IgD-negative memory B cell (primary cell): ENCODE data around the gene RASGRP3. TPM values are rescaled to one million over a fixed set of nuclear protein-coding genes. Genes with fewer than 3 reads are reported as not detected.
A peak's percentile ranks its signal among the peaks of the same experiment; 100 is the strongest.
"Not testable (repeated sequence)": the region's sequence is repeated elsewhere in the genome, so short reads cannot be mapped to it uniquely, and the experiment has no call there.

Source experiments
- H3K27ac Mint-ChIP-seq, 3 donors: one replicate each; pipeline ENCODE4 v1.8.0; 2020 to 2022; ENCODE audit warnings: mild to moderate bottlenecking in 3 of 3, mixed read lengths in 3 of 3, moderate library complexity in 1 of 3
- H3K27me3 Mint-ChIP-seq: one replicate; pipeline ENCODE4 v1.8.0; 2021; ENCODE audit warnings: mixed read lengths
- H3K36me3 Mint-ChIP-seq: one replicate; pipeline ENCODE4 v1.8.0; 2020; ENCODE audit warnings: mild to moderate bottlenecking, mixed read lengths
- H3K4me1 Mint-ChIP-seq, 3 donors: one replicate each; pipeline ENCODE4 v1.8.0; 2020 to 2022; ENCODE audit warnings: mixed read lengths in 3 of 3, mild to moderate bottlenecking in 1 of 3
- H3K4me3 Mint-ChIP-seq, 4 donors: one replicate each; pipeline ENCODE4 v1.8.0; 2020 to 2022; ENCODE audit warnings: mild to moderate bottlenecking in 4 of 4, mixed read lengths in 4 of 4, moderate library complexity in 3 of 4
- H3K9me3 Mint-ChIP-seq, 3 donors: one replicate each; pipeline ENCODE4 v1.8.0; 2020 to 2021; ENCODE audit warnings: mixed read lengths in 3 of 3, mild to moderate bottlenecking in 1 of 3
- polyA plus RNA-seq: library from polyadenylated mRNA; unstranded; fragments of 300-500 nt; fragmentation: Illumina TruSeq; gene quantifications from one replicate; pipeline ENCODE4 v1.2.3, GENCODE V29; 2021

Gene RASGRP3, protein sequence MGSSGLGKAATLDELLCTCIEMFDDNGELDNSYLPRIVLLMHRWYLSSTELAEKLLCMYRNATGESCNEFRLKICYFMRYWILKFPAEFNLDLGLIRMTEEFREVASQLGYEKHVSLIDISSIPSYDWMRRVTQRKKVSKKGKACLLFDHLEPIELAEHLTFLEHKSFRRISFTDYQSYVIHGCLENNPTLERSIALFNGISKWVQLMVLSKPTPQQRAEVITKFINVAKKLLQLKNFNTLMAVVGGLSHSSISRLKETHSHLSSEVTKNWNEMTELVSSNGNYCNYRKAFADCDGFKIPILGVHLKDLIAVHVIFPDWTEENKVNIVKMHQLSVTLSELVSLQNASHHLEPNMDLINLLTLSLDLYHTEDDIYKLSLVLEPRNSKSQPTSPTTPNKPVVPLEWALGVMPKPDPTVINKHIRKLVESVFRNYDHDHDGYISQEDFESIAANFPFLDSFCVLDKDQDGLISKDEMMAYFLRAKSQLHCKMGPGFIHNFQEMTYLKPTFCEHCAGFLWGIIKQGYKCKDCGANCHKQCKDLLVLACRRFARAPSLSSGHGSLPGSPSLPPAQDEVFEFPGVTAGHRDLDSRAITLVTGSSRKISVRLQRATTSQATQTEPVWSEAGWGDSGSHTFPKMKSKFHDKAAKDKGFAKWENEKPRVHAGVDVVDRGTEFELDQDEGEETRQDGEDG
- polyA plus RNA-seq: 82.4 TPM

DNA sequence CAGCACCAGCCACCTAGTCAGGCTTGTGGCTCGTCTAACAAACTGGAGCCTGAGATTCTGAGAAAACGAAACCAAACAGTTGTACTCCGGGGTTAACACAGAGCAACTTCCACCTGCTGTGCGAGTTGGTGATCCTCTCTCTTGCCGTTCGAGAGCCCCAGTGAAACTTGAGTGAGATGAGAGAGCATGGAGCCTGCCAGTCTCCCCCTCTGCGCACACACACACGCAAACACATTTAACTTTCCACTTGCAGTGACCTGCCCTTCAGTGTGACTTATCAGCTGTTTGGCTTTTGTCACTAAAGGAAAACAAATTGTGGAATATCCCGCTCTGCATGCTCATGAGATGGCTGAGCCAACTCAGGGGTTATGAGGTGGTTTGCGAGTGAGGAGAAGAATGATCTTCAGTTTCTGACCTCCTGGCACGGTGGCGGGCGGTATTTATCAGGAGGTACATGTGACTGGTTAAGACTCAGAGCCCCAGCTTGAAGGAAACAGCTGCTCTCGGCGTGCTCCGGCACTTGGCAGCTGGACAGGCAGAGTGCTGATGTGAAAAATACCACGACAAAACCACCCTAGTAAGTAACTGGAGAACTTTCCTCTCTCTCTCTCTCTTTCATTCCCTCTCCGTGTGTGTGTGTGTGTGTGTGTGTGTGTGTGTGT lies at the start of gene RASGRP3:
RASGRP3 (plus strand) TSS at position 519 of the 662 bp plus-strand sequence. CDS start 38,488 bp downstream, outside the sequence.
- H3K27ac Mint-ChIP-seq: peak within 1 kb of the TSS; percentile 94 to 99 (median 99)
- peaks cover 10 to 31% (median 25%) of the 10 kb centered on the region in 3 donors for H3K4me1 Mint-ChIP-seq
- H3K9me3 Mint-ChIP-seq: no peaks in the 10 kb centered on the region
- H3K36me3 Mint-ChIP-seq: peaks cover 4% of the 10 kb centered on the region
- peak within 1 kb of the TSS; percentile 94 to 99 (median 96) for H3K4me3 Mint-ChIP-seq
- no peaks in the 10 kb centered on the region for H3K27me3 Mint-ChIP-seq

DNA sequence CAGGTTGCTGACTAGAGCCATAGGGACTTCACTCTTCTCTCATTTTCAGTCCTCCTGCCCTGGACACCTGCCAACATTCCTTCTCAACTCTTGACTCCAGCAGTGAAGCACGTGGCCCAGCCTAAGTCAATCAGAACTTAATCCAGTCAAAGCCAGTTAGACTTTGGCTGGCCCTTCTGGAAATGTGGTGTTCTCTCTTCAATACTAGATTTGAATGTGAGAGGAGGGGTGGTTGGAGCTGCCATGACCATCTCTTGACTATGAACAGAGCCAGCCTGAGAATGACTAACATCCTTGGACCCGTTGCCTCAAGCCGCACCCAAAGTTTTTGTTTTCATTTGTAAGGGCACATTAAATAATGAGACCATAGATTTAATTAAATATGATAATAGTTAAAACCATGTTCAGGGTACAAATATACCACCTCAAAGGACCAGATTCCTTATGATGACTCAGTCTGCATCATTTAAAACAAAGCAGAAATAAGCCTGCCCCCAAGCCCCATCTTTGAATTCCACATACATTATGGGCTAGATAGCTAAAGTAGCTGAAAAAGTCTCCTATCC lies 49.7 kb upstream of the RASGRP3 start:
- no peak overlapping the region for H3K27ac Mint-ChIP-seq
- H3K27me3 Mint-ChIP-seq: peaks cover 6% of the 10 kb centered on the region
- H3K4me1 Mint-ChIP-seq: no peaks in the 10 kb centered on the region
- peaks cover 1% of the 10 kb centered on the region for H3K36me3 Mint-ChIP-seq
- no peak overlapping the region for H3K4me3 Mint-ChIP-seq
- peaks cover 0 to 2% (median 0%) of the 10 kb centered on the region in 3 donors for H3K9me3 Mint-ChIP-seq

DNA sequence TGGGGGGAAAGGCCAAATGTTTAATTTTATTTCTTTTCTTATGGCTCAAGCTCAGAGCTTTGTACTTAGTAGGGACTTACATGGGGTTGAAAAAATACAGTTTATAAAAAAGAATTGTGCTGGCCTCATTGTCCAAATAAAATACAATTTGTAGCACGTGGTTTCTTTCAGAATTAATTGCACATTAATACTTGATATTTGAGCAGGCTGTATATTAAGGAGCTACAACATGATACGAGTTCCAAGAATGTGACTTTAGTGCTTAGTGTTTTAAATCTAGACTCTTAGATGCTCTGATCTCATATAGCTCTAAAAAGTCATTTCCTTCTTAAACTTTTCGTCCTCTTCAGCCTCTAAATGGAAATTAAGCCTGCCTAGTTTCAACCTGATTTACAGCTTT lies 46.4 kb upstream of the RASGRP3 start:
- H3K27me3 Mint-ChIP-seq: peaks cover 12% of the 10 kb centered on the region
- peaks cover 0 to 2% (median 2%) of the 10 kb centered on the region in 3 donors for H3K9me3 Mint-ChIP-seq
- no peak overlapping the region for H3K27ac Mint-ChIP-seq
- peaks cover 0 to 1% (median 0%) of the 10 kb centered on the region in 3 donors for H3K4me1 Mint-ChIP-seq
- no peak overlapping the region for H3K4me3 Mint-ChIP-seq
- H3K36me3 Mint-ChIP-seq: peaks cover 1% of the 10 kb centered on the region

DNA sequence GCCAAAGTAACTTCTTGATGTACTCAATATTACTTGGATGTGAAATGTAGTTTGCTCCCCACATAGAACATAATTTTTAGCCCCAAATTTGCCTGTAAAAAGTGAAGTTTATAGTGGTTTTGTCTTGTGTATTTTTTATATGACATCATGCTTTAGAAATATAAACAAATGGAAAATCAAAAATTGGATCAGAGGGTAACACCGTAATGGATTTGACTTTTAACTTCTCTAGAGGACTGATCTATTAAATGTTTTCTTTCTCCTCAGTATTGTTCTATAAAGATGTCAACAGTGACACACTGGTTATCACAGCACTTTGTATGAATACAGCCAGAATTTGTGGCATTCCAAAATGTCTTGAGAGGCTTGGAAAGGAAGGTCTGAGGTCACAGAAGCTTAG lies 45.6 kb upstream of the RASGRP3 start:
- H3K4me3 Mint-ChIP-seq: no peak overlapping the region
- peaks cover 0 to 2% (median 2%) of the 10 kb centered on the region in 3 donors for H3K9me3 Mint-ChIP-seq
- peaks cover 1% of the 10 kb centered on the region for H3K36me3 Mint-ChIP-seq
- H3K27me3 Mint-ChIP-seq: peaks cover 14% of the 10 kb centered on the region
- H3K27ac Mint-ChIP-seq: no peak overlapping the region
- peaks cover 0 to 1% (median 0%) of the 10 kb centered on the region in 3 donors for H3K4me1 Mint-ChIP-seq

DNA sequence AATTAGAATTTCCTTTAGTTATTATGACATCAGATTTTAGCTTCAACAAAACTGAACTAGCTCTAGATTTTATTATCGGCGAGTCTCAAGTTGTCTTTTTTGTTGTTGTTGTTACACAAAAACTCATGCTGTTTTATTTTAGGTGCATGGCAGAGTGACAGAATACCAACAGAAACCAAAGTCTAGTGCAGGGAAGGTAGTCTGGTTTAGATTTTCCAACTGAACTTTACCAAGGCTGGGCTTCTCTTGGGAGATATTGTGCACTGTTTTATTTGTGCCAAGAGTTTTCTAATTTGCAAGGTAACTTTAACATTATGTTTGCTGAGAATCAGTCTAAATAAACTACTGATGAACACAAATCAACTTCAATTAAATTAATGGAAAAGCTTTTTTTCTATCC lies 43.6 kb upstream of the RASGRP3 start:
- Mint-ChIP-seq H3K4me1 (peaks cover 0 to 1% (median 0%) of the 10 kb centered on the region in 3 donors), H3K27ac (no peak overlapping the region), H3K27me3 (peaks cover 14% of the 10 kb centered on the region), H3K9me3 (peaks cover 0 to 2% (median 2%) of the 10 kb centered on the region in 3 donors), H3K36me3 (no peaks in the 10 kb centered on the region), H3K4me3 (no peak overlapping the region)

DNA sequence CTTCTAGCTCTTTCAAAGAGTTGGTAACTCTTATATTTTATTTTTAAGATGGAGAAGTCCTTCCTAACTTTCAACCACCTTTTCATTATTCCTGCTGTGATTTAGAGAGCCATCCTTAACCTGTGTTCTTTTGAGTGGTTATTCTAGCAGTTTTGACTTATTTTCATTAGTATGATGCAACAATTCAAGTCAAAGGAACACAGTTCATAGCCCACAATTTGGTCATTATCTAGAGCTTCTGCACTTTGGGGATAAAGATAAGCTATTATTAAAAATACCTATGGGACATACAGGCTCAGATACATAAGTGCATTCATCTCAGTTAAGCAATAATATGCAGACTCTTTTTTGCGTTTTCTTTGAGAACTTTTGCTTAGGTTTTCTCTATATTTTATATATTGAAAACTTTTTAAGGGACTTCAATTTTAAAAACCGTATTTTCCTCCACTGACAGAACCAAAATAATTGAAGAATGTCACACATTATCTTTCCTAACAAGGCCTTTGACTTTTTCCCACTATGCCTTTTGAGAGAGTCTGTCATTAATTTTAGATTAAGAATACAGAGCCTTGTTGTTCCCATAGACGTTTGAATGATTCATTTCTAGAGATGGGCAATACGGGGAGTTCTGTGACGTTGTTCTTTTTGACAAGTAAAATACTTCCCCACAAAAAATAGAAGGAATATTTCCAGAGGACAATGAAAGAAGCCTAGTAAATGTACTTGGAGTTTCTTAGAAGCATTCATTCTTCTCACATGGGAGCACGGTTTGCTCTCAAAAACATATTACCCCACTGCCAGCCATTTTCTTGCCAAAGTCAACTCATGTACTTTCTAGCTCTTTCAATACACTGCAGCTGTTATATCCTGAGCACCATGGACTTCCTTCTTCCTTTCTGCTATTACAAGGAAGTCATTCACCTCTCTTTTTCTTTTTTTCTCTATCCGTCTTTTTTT lies 42.9 kb upstream of the RASGRP3 start:
- no peak overlapping the region for H3K27ac Mint-ChIP-seq
- H3K9me3 Mint-ChIP-seq: peaks cover 0 to 2% (median 0%) of the 10 kb centered on the region in 3 donors
- no peaks in the 10 kb centered on the region for H3K36me3 Mint-ChIP-seq
- no peak overlapping the region for H3K4me3 Mint-ChIP-seq
- peaks cover 10% of the 10 kb centered on the region for H3K27me3 Mint-ChIP-seq
- H3K4me1 Mint-ChIP-seq: peaks cover 0 to 1% (median 0%) of the 10 kb centered on the region in 3 donors

DNA sequence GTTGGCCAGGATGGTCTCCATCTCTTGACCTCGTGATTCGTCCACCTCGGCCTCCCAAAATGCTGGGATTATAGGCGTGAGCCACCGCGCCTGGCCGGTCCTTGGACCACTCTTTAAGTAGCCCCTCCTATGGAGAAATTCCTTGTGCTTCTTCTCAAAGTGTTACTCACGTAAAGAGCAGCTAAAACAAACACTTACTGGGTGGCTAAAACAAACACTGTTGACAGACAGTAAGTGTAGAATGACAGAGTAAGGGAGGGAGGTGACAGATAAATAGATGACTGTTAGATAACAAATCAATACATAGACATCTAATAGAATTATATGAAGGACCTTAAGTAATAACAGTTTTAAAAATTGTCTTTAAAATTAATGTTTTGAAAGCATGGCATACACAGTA lies 40.9 kb upstream of the RASGRP3 start:
- H3K27me3 Mint-ChIP-seq: peaks cover 11% of the 10 kb centered on the region
- no peak overlapping the region for H3K4me3 Mint-ChIP-seq
- H3K9me3 Mint-ChIP-seq: peaks cover 0 to 2% (median 0%) of the 10 kb centered on the region in 3 donors
- H3K36me3 Mint-ChIP-seq: no peaks in the 10 kb centered on the region
- H3K27ac Mint-ChIP-seq: no peak overlapping the region
- peaks cover 0 to 1% (median 0%) of the 10 kb centered on the region in 3 donors for H3K4me1 Mint-ChIP-seq

DNA sequence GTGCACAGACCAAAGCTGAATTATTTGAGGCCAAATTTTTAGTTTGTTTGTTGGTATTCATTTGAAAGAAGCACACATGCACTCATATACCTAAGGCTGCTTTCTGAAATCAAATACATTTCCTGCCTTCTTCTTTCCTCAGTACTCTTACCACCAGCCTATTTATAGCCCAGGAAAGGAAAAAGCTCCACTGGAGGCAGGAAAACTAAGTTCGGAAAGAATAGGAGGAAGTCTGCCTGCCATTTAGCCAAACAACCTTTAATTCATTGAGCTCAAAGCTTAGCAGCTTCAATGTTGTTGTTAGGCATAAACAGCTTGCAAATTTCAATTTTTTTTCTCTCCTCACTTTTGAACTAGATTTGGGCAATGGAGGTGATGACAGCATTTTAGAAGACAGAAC lies 40.4 kb upstream of the RASGRP3 start:
- H3K9me3 Mint-ChIP-seq: peaks cover 0 to 2% (median 0%) of the 10 kb centered on the region in 3 donors
- H3K4me1 Mint-ChIP-seq: peaks cover 0 to 1% (median 0%) of the 10 kb centered on the region in 3 donors
- no peak overlapping the region for H3K27ac Mint-ChIP-seq
- H3K4me3 Mint-ChIP-seq: no peak overlapping the region
- H3K36me3 Mint-ChIP-seq: no peaks in the 10 kb centered on the region
- H3K27me3 Mint-ChIP-seq: peaks cover 11% of the 10 kb centered on the region

DNA sequence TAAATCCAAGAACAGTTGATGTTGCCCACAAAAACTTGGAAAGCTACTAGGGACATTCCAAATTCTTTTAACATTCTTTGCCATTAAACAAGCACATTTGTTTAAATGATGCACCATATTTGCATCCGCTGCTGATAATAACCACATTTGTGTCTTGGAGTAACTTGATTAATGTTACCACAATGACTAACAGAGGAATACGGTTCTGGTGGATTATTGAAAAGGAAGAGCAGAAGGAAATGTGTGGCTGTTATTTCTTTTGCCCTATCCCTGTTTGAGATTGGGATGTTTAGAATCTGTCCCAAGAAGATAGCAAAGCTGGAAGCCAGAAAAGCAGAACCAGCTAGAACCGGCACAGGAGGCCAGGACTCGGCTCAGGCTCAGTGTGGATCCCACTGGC lies 39.2 kb upstream of the RASGRP3 start:
- Mint-ChIP-seq H3K27me3 (peaks cover 8% of the 10 kb centered on the region), H3K36me3 (no peaks in the 10 kb centered on the region), H3K27ac (no peak overlapping the region), H3K4me3 (no peak overlapping the region), H3K4me1 (peaks cover 0 to 1% (median 0%) of the 10 kb centered on the region in 3 donors), H3K9me3 (peaks cover 0 to 2% (median 0%) of the 10 kb centered on the region in 3 donors)

DNA sequence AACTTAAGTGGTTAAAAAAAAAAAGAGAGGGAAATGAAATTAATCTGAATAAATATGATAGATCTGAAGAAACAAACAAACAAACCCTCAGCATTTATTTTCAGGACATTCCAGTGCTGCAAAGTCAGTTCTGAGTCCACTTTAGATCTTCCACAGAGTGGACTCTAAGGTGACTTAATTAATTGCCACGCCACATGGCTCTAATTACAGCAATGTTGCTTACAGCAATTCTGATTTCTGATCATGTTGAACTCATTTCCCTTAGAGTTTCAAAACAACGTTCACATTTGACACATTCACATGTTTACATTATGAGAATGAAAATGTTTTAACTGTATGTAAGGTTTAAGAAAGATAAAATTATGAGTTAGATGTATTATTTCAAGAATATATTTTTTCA lies 38.6 kb upstream of the RASGRP3 start:
- Mint-ChIP-seq H3K4me1 (no peaks in the 10 kb centered on the region), H3K9me3 (no peaks in the 10 kb centered on the region), H3K27me3 (peaks cover 4% of the 10 kb centered on the region), H3K4me3 (no peak overlapping the region), H3K36me3 (no peaks in the 10 kb centered on the region), H3K27ac (no peak overlapping the region)

DNA sequence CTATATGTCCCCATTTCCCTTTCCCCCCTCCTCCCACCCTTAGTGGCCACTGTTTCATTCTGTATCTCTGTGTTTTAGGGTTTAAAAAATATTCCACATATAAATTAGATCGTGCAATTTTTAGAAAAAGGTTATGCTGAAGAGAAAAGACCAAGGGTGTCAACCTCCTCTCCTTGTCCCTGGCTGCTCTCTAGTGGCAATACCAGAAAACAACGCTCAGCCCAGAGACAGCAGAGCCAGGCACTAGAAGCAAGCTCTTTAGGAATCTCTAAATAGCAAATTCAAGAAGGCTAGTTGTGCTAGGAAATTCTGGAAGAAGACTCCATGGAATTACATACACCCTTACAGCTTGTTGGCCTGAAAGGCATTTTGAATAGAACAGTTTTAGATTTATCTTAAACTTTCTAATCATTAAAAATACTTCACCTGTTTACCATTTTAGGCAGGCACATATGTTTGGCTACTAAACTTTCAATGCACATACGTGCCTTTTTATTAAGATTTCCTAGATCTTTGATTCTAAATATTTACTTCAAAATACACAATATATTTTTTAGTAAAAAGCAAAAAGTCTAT lies 35.1 kb upstream of the RASGRP3 start:
- Mint-ChIP-seq H3K9me3 (no peaks in the 10 kb centered on the region), H3K27ac (no peak overlapping the region)

DNA sequence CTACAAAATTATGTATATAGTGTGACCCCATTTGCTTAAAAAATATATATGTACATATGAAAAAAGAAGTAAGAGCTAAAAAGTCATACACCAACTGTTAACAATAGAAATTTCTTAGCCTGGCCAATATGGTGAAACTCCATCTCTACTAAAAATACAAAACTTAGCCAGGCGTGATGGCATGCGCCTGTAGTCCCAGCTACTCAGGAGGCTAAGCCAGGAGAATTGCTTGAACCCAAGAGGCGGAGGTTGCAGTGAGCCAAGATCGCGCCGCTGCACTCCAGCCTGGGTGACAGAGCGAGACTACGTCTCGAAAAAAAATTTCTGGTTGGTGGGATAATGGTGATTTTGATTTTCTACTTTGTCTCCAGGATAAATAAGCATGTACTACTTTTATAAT lies 34.4 kb upstream of the RASGRP3 start:
- H3K27ac Mint-ChIP-seq, H3K27me3 Mint-ChIP-seq, H3K4me3 Mint-ChIP-seq: not testable (repeated sequence)

More for the DNA sequence above, 35.1 kb upstream of the RASGRP3 start:
- Mint-ChIP-seq H3K27me3 (peaks cover 2% of the 10 kb centered on the region), H3K4me3 (no peak overlapping the region), H3K36me3 (no peaks in the 10 kb centered on the region), H3K4me1 (peaks cover 4 to 7% (median 6%) of the 10 kb centered on the region in 3 donors)

DNA sequence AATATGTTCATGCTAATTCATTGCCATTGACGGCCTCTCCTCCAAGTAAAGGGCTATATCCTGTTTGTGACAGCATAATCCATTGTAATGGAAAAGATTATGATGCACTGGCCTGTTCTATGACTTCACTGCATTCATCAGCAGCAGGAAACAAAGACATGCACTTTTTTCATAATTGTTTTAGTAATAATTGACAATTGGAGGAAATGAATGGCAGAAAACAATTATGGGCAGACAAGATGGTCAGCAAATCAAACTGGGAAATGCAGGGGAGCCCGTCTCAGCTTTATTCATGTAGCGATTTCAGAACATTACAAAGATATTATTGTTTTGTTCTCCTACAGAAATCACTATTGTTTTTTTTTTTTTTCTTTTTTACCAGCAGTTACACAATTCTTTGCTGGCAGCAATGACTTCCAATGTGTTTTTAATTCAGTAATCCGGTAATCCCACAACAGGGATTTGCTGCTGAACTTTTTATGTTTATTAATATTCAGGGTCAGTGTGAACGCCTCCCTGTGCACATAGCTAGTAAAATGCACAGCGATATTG lies 33.8 kb upstream of the RASGRP3 start:
- Mint-ChIP-seq H3K4me3 (no peak overlapping the region), H3K27ac (no peak overlapping the region), H3K9me3 (peaks cover 0 to under 1% (median 0%) of the 10 kb centered on the region in 3 donors), H3K36me3 (peaks cover under 1% of the 10 kb centered on the region), H3K27me3 (peaks cover 2% of the 10 kb centered on the region), H3K4me1 (peaks cover 4 to 7% (median 6%) of the 10 kb centered on the region in 3 donors)

More for the DNA sequence above, 34.4 kb upstream of the RASGRP3 start:
- not testable (repeated sequence) for H3K4me1 Mint-ChIP-seq, H3K36me3 Mint-ChIP-seq, H3K9me3 Mint-ChIP-seq
